WTC11 (cell line): Measurements from ENCODE around the gene DCP1A. TPM values are rescaled to one million over a fixed set of nuclear protein-coding genes. Genes with fewer than 3 reads are reported as not detected.

Experiments used
- ATAC-seq: fragments of 200-7000 bp; cut with Tn5 transposase; 2 replicates; pipeline ENCODE4 v1.10.0; 2021; ENCODE audit warnings: mild to moderate bottlenecking, moderate library complexity
- CTCF ChIA-PET: fragments of 300-600 bp; sonication (Branson Sonifier 250); formaldehyde crosslinking; loops from one replicate; lab custom pipeline; 2021; ENCODE audit warnings: antibody characterized with exemption; lab: Charles Lee
- POLR2A ChIA-PET: fragments of 350-600 bp; sonication (Branson Sonifier 250); formaldehyde crosslinking; loops from one replicate; lab custom pipeline; 2021; ENCODE audit warnings: antibody characterized with exemption; lab: Charles Lee
- DNase-seq: peaks from one replicate; pipeline ENCODE4 v3.0.0; 2021; ENCODE audit warnings: low spot score
- H3K27ac Mint-ChIP-seq: 2 replicates; pipeline ENCODE4 v1.8.0; 2021; ENCODE audit warnings: mixed read lengths
- H3K27me3 Mint-ChIP-seq: 2 replicates; pipeline ENCODE4 v1.8.0; 2021; ENCODE audit warnings: low read depth, mild to moderate bottlenecking, moderate library complexity, mixed read lengths
- H3K36me3 Mint-ChIP-seq: 2 replicates; pipeline ENCODE4 v1.8.0; 2021; ENCODE audit warnings: mixed read lengths
- H3K4me1 Mint-ChIP-seq: 2 replicates; pipeline ENCODE4 v1.8.0; 2022; ENCODE audit warnings: mixed read lengths
- H3K4me3 Mint-ChIP-seq: 2 replicates; pipeline ENCODE4 v1.8.0; 2021; ENCODE audit warnings: mild to moderate bottlenecking, moderate library complexity, mixed read lengths
- H3K9me3 Mint-ChIP-seq: 2 replicates; pipeline ENCODE4 v1.8.0; 2021; ENCODE audit warnings: mixed read lengths
- ATF2 ChIP-seq: sonication (generic); formaldehyde crosslinking; IDR thresholded peaks from 2 replicates; pipeline ENCODE4 v1.8.1; 2022; ENCODE audit warnings: low read depth, missing genetic modification reagents, borderline replicate concordance
- CTCF ChIP-seq: fragments of 200-600 bp; IDR thresholded peaks from 2 replicates; pipeline ENCODE4 v1.8.0; 2022; ENCODE audit warnings: antibody characterized with exemption
- FOXK1 ChIP-seq: sonication (generic); formaldehyde crosslinking; IDR thresholded peaks from 2 replicates; pipeline ENCODE4 v1.8.0; 2022; ENCODE audit warnings: mild to moderate bottlenecking, moderate library complexity, missing genetic modification reagents
- GABPB1 ChIP-seq: sonication (generic); formaldehyde crosslinking; IDR thresholded peaks from 2 replicates; pipeline ENCODE4 v1.8.1; 2023; ENCODE audit warnings: mild to moderate bottlenecking, missing genetic modification reagents
- GRHL2 ChIP-seq: fragments of 250-450 bp; sonication (Bioruptor Pico); IDR thresholded peaks from 2 replicates; pipeline ENCODE4 v1.8.0; 2022; ENCODE audit warnings: mild to moderate bottlenecking, moderate library complexity; ENCODE audit not compliant: insufficient replicate concordance, severe bottlenecking
- HMGA2 ChIP-seq: fragments of 250-450 bp; sonication (Bioruptor Pico); IDR thresholded peaks from 2 replicates; pipeline ENCODE4 v1.4.0; 2021; ENCODE audit warnings: mild to moderate bottlenecking, moderate library complexity
- NFATC4 ChIP-seq: fragments of 250-450 bp; sonication (Bioruptor Pico); IDR thresholded peaks from 2 replicates; pipeline ENCODE4 v1.9.0; 2021; ENCODE audit warnings: mild to moderate bottlenecking
- PREB ChIP-seq: sonication (generic); formaldehyde crosslinking; IDR thresholded peaks from 2 replicates; pipeline ENCODE4 v1.8.1; 2022; ENCODE audit warnings: mild to moderate bottlenecking, missing genetic modification reagents, moderate library complexity, borderline replicate concordance
- SMAD3 ChIP-seq: sonication (generic); formaldehyde crosslinking; IDR thresholded peaks from 2 replicates; pipeline ENCODE4 v1.8.0; 2022; ENCODE audit warnings: missing genetic modification reagents, mild to moderate bottlenecking, borderline replicate concordance
- SMAD4 ChIP-seq: sonication (generic); formaldehyde crosslinking; IDR thresholded peaks from 2 replicates; pipeline ENCODE4 v1.8.0; 2022; ENCODE audit warnings: mild to moderate bottlenecking, missing genetic modification reagents
- SOX15 ChIP-seq: fragments of 250-450 bp; sonication (Bioruptor Pico); IDR thresholded peaks from 2 replicates; pipeline ENCODE4 v1.9.0; 2021; ENCODE audit warnings: mild to moderate bottlenecking
- SP1 ChIP-seq: sonication (generic); formaldehyde crosslinking; conservative IDR thresholded peaks from 2 replicates; pipeline ENCODE4 v1.8.1; 2022; ENCODE audit warnings: missing genetic modification reagents
- TEAD1 ChIP-seq: sonication (generic); formaldehyde crosslinking; IDR thresholded peaks from 2 replicates; pipeline ENCODE4 v1.8.0; 2022; ENCODE audit warnings: mild to moderate bottlenecking, missing genetic modification reagents
- TEAD4 ChIP-seq: sonication (generic); formaldehyde crosslinking; IDR thresholded peaks from 2 replicates; pipeline ENCODE4 v1.8.0; 2022; ENCODE audit warnings: mild to moderate bottlenecking, missing genetic modification reagents
- USF1 ChIP-seq: sonication (generic); formaldehyde crosslinking; IDR thresholded peaks from 2 replicates; pipeline ENCODE4 v1.8.0; 2022; ENCODE audit warnings: mild to moderate bottlenecking, missing genetic modification reagents
- ZNF232 ChIP-seq: sonication (generic); formaldehyde crosslinking; IDR thresholded peaks from 2 replicates; pipeline ENCODE4 v1.8.0; 2022; ENCODE audit warnings: mild to moderate bottlenecking, missing genetic modification reagents
- total RNA-seq: library from RNA; stranded (reverse); gene quantifications from 3 replicates; pipeline ENCODE4 v1.2.3, GENCODE V29; 2021
- TF ChIP-seq, protein P1 (sequence below): sonication (generic); formaldehyde crosslinking; conservative IDR thresholded peaks from 2 replicates; pipeline ENCODE4 v1.8.1; 2023; ENCODE audit warnings: mild to moderate bottlenecking, low read depth, missing genetic modification reagents, moderate library complexity
- TF ChIP-seq, protein P2 (sequence below): sonication (generic); formaldehyde crosslinking; IDR thresholded peaks from 2 replicates; pipeline ENCODE4 v1.8.0; 2022; ENCODE audit warnings: mild to moderate bottlenecking, missing genetic modification reagents

Gene DCP1A
- total RNA-seq, 1 experiment from 2014 or later: 19.1 TPM

DNA sequence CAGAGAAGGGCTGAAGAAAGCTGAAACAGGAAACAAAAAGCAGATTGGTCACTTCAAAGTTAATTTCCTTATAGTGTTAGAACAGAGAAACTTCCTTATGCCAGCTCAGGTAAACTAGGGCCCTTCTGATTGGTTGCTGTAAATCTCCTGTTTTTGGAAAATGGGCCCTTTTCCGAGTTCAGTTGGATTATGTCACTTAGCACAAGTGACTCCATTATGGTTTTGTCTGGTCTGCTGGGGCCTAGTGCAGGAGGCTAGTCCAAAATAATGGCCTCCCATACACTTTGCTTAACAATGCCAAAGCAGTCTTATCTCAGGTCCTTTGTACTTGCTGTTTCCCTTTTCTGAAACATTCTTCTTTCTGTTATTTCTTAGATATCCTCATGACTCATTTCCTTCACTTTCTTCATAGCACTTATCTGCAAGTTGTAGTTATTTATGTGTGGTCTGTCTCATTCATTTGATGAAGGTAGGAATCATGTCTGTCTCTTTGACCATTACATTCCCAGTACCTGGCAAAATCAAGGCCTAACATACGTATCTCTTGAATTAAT, 7.7 kb upstream of the DCP1A start (continued):
- TF ChIP-seq, protein P1, sequence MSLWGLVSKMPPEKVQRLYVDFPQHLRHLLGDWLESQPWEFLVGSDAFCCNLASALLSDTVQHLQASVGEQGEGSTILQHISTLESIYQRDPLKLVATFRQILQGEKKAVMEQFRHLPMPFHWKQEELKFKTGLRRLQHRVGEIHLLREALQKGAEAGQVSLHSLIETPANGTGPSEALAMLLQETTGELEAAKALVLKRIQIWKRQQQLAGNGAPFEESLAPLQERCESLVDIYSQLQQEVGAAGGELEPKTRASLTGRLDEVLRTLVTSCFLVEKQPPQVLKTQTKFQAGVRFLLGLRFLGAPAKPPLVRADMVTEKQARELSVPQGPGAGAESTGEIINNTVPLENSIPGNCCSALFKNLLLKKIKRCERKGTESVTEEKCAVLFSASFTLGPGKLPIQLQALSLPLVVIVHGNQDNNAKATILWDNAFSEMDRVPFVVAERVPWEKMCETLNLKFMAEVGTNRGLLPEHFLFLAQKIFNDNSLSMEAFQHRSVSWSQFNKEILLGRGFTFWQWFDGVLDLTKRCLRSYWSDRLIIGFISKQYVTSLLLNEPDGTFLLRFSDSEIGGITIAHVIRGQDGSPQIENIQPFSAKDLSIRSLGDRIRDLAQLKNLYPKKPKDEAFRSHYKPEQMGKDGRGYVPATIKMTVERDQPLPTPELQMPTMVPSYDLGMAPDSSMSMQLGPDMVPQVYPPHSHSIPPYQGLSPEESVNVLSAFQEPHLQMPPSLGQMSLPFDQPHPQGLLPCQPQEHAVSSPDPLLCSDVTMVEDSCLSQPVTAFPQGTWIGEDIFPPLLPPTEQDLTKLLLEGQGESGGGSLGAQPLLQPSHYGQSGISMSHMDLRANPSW: no peak
- TF ChIP-seq TEAD4 (CRISPR knock-in tag): no peak
- TF ChIP-seq, protein P2, sequence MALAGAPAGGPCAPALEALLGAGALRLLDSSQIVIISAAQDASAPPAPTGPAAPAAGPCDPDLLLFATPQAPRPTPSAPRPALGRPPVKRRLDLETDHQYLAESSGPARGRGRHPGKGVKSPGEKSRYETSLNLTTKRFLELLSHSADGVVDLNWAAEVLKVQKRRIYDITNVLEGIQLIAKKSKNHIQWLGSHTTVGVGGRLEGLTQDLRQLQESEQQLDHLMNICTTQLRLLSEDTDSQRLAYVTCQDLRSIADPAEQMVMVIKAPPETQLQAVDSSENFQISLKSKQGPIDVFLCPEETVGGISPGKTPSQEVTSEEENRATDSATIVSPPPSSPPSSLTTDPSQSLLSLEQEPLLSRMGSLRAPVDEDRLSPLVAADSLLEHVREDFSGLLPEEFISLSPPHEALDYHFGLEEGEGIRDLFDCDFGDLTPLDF (CRISPR knock-in tag): no peak
- TF ChIP-seq HMGA2: no peak
- no peak for TF ChIP-seq GRHL2 (CRISPR knock-in tag)
- TF ChIP-seq USF1 (CRISPR knock-in tag): no peak

GRCh38 chr3:53353202-53353601, 5.9 kb upstream of the DCP1A start:
- Mint-ChIP-seq H3K36me3 (no peaks in the 10 kb centered on the region), H3K27me3 (no peaks in the 10 kb centered on the region), H3K4me3 (no peak overlapping the region), H3K27ac (no peak overlapping the region), H3K9me3 (no peaks in the 10 kb centered on the region)
- ATAC-seq: no peak
- no peak for DNase-seq
- CTCF ChIA-PET: interaction anchor here (1.1 kb wide), 1 partner anchor 54 kb away, joined by 3 read pairs; no protein-coding TSS in a partner anchor
- POLR2A ChIA-PET: no interaction called here
- TF ChIP-seq GABPB1 (no peak), PREB (CRISPR knock-in tag) (no peak), ATF2 (CRISPR knock-in tag) (no peak), SOX15 (CRISPR knock-in tag) (no peak), CTCF (no peak), SMAD3 (CRISPR knock-in tag) (no peak), SP1 (no peak), USF1 (CRISPR knock-in tag) (no peak), SMAD4 (CRISPR knock-in tag) (no peak), ZNF232 (CRISPR knock-in tag) (no peak), NFATC4 (CRISPR knock-in tag) (no peak), FOXK1 (CRISPR knock-in tag) (no peak), TEAD1 (CRISPR knock-in tag) (no peak)
- TF ChIP-seq, protein P2 (CRISPR knock-in tag): no peak
- TF ChIP-seq, all 79 proteins: peak for 0
- 0 out of 2 replicates have a peak, but pooled peaks cover 2% of the 10 kb centered on the region for H3K4me1 Mint-ChIP-seq
